ENCODE results near the gene PRTFDC1.
A peak's percentile ranks its signal among the peaks of the same experiment; 100 is the strongest.

Gene PRTFDC1

GRCh38 chr10:24951201-24952142 is 934 bp downstream of the PRTFDC1 start:
- no CpG with 5 or more reads among the region's 10 CpGs for WGBS (ENCODE audit: insufficient coverage, insufficient read length)
- Histone ChIP-seq H3K36me3 (ENCODE audit: control insufficient read depth, insufficient read depth, low read length) (no peaks in the 10 kb centered on the region), H3K4me1 (ENCODE audit: control insufficient read depth, insufficient read depth, low read length) (peaks cover 5% of the 10 kb centered on the region; the same call in 1 of the 2 replicates), H3K27me3 (ENCODE audit: control insufficient read depth, insufficient read depth, low read length) (no peaks in the 10 kb centered on the region), H3K27ac (ENCODE audit: low read length) (no peak overlapping the region), H3K9me3 (ENCODE audit: control insufficient read depth, insufficient read depth, low read length) (no peaks in the 10 kb centered on the region), H3K4me3 (ENCODE audit: low read length) (peak overlapping the region; percentile 41; the same call in 1 of the 2 replicates)
- peak; percentile 52 for DNase-seq (ENCODE audit: low read depth, low spot score)

DNA sequence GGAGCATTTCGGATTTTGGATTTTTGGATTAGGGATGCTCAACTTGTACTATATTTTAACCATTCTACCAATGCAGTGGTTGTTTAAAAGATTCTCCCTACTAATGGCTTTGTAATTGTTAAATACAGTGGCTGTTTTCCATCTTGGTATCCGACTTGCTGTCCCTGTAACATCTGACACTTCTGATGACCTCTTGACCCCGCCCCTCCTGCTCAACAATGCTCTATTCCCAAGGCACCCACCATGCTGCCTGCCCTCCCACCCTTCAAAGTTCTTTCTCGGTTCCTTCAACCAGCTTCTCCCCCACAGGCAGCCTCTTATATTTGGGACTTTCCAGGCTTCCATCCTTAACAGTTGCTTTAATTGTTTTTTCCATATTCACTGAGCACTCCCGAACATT is 2.0 kb downstream of the PRTFDC1 start:
- H3K4me1 ChIP-seq (ENCODE audit: control insufficient read depth, insufficient read depth, low read length): peaks cover 5% of the 10 kb centered on the region; the same call in 1 of the 2 replicates
- no peak overlapping the region for H3K27ac ChIP-seq (ENCODE audit: low read length)
- H3K4me3 ChIP-seq (ENCODE audit: low read length): no peak overlapping the region
- no peak for DNase-seq (ENCODE audit: low read depth, low spot score)
- WGBS (ENCODE audit: insufficient coverage, insufficient read length): no CpG with 5 or more reads among the region's 5 CpGs
- H3K9me3 ChIP-seq (ENCODE audit: control insufficient read depth, insufficient read depth, low read length): no peaks in the 10 kb centered on the region
- no peaks in the 10 kb centered on the region for H3K36me3 ChIP-seq (ENCODE audit: control insufficient read depth, insufficient read depth, low read length)
- no peaks in the 10 kb centered on the region for H3K27me3 ChIP-seq (ENCODE audit: control insufficient read depth, insufficient read depth, low read length)

DNA sequence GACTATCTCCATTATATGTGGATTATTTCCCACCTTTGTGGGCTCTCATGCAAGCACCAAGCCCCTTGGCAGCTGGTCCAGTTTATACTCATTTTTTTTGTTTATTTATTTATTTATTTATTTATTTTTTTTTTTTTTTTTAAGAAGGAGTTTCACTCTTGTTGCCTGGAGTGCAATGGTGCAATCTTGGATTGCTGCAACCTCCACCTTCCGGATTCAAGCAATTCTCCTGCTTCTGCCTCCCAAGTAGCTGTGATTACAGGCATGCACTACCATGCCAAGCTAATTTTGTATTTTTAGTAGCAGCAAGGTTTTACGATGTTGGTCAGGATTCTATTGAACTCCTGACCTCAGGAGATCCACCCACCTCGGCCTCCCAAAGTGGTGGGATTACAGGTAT is 2.8 kb downstream of the PRTFDC1 start:
- no peaks in the 10 kb centered on the region for H3K27me3 ChIP-seq (ENCODE audit: control insufficient read depth, insufficient read depth, low read length)

DNA sequence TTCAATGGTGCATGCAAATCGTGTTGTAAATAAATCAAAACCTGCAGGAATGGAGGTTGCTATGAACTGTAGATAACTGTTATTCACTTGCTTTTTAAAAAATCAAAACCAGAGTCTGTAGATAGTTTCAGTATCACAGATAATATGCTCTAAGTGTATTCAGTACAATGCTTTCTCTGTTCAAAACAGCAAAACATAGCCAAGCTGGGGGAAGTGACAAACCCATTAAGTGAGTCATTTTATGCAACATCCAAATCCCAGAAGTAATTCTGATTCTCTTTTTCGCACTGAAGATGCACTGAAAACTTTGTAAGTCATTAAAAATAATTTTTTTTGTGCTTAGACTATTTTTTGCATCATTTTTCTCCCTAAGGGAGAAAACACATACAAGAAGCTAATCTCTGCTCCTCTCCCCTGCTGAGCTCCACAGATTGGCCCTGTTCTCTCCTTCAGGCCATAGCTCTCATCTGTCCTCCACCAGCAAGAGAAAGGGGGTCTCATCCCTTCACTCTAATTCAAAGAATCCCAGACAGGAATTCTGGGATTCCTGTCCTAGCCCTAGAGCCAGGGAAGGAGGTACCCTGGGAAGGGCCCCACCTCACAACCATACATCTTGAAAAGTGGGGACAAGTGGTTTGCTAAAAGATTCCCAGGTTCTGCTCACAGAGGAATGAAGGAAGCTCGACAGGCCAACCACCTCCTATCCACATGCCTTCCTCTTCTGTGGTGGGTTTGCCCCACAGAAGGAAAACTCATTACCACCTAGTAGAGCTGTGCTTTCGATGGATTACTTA is 4.9 kb downstream of the PRTFDC1 start:
- Histone ChIP-seq H3K27me3 (ENCODE audit: control insufficient read depth, insufficient read depth, low read length) (no peaks in the 10 kb centered on the region), H3K9me3 (ENCODE audit: control insufficient read depth, insufficient read depth, low read length) (no peaks in the 10 kb centered on the region), H3K4me3 (ENCODE audit: low read length) (no peak overlapping the region), H3K27ac (ENCODE audit: low read length) (no peak overlapping the region), H3K4me1 (ENCODE audit: control insufficient read depth, insufficient read depth, low read length) (no peaks in the 10 kb centered on the region; the same call in 1 of the 2 replicates), H3K36me3 (ENCODE audit: control insufficient read depth, insufficient read depth, low read length) (no peaks in the 10 kb centered on the region)
- DNase-seq (ENCODE audit: low read depth, low spot score): no peak
- no CpG with 5 or more reads among the region's 4 CpGs for WGBS (ENCODE audit: insufficient coverage, insufficient read length)

More for the DNA sequence above, 2.8 kb downstream of the PRTFDC1 start:
- no peaks in the 10 kb centered on the region for H3K9me3 ChIP-seq (ENCODE audit: control insufficient read depth, insufficient read depth, low read length)
- no peak overlapping the region for H3K27ac ChIP-seq (ENCODE audit: low read length)
- H3K4me1 ChIP-seq (ENCODE audit: control insufficient read depth, insufficient read depth, low read length): peaks cover 5% of the 10 kb centered on the region; the same call in 1 of the 2 replicates
- no peak for DNase-seq (ENCODE audit: low read depth, low spot score)
- WGBS (ENCODE audit: insufficient coverage, insufficient read length): no CpG with 5 or more reads among the region's 3 CpGs
- H3K36me3 ChIP-seq (ENCODE audit: control insufficient read depth, insufficient read depth, low read length): no peaks in the 10 kb centered on the region
- H3K4me3 ChIP-seq (ENCODE audit: low read length): no peak overlapping the region

DNA sequence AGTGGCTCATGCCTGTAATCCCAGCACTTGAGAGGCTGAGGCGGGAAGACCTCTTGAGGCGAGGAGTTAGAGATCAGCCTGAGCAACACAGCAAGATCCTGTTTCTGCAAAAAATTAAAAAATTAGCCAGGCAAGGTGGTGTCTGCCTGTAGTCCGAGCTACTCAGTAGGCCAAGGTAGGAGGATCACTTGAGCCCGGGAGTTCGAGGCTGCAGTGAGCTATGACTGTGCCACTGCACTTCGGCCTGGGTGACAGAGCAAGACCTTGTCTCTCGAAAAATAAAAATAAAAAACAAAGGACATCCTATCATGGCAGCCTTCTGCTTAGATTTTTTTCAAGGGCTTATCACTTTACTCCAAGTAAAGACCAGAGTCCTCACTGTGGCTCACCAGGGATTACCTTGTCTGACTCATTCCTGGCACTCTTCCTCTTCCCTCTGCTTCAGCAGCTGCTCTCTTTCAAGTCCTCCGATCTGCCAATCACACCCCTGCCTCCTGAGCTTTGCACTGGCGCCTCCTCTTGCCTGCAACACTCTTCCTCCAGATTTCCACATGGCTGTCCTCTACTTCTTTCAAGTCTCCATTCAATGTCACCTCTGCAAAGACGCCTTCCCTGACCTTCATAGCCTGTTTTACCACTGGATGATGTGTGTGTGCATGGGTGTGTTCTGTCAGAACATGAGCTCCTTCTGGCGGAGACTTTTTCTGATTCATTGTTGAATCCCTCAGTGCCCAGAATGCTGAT is 7.7 kb downstream of the PRTFDC1 start:
- Histone ChIP-seq H3K4me1 (ENCODE audit: control insufficient read depth, insufficient read depth, low read length) (no peaks in the 10 kb centered on the region), H3K36me3 (ENCODE audit: control insufficient read depth, insufficient read depth, low read length) (no peaks in the 10 kb centered on the region), H3K27ac (ENCODE audit: low read length) (no peak overlapping the region), H3K4me3 (ENCODE audit: low read length) (no peak overlapping the region), H3K27me3 (ENCODE audit: control insufficient read depth, insufficient read depth, low read length) (no peaks in the 10 kb centered on the region), H3K9me3 (ENCODE audit: control insufficient read depth, insufficient read depth, low read length) (no peaks in the 10 kb centered on the region)
- no CpG with 5 or more reads among the region's 11 CpGs for WGBS (ENCODE audit: insufficient coverage, insufficient read length)
- DNase-seq (ENCODE audit: low read depth, low spot score): no peak

DNA sequence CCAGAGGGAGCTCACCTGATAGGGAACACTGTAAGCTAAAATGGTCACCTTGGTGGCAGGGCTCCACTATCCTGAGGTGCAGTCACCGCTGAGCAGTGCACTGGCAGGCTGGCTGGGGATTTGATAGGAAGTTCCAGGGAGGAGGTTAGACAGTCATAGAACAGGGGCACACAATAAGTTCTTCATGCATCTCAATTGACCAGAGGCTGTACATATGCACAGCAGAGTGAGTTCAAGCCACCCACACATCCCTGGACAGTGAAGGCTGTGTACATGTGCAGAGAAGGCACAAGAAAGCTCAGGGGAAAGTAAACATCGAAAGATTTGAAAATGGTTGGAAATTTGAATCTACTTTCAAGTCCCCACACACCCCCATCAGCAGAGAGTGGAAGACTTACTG is 13.9 kb downstream of the PRTFDC1 start:
- H3K27me3 ChIP-seq (ENCODE audit: control insufficient read depth, insufficient read depth, low read length): no peaks in the 10 kb centered on the region
- H3K4me3 ChIP-seq (ENCODE audit: low read length): no peak overlapping the region
- no peaks in the 10 kb centered on the region for H3K9me3 ChIP-seq (ENCODE audit: control insufficient read depth, insufficient read depth, low read length)
- WGBS (ENCODE audit: insufficient coverage, insufficient read length): no CpG with 5 or more reads among the region's 2 CpGs
- no peaks in the 10 kb centered on the region for H3K36me3 ChIP-seq (ENCODE audit: control insufficient read depth, insufficient read depth, low read length)
- H3K4me1 ChIP-seq (ENCODE audit: control insufficient read depth, insufficient read depth, low read length): no peaks in the 10 kb centered on the region
- DNase-seq (ENCODE audit: low read depth, low spot score): no peak
- H3K27ac ChIP-seq (ENCODE audit: low read length): no peak overlapping the region

DNA sequence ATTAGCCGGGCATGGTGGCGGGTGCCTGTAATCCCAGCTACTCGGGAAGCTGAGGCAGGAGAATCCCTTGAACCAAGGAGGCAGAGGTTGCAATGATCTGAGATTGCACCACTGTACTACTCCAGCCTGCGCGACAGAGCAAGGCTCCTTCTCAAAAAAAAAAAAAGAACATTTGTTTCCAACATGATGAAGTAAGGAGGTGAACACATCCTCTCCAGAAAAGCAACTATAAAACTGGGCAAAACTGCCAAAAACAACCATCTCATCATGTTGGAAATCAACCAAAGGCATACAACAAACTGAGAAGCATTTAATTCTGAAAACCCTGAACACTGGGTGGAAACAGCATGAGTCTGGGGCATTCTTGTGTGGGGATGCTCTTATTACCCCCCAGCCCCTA is 14.3 kb downstream of the PRTFDC1 start:
- H3K9me3 ChIP-seq (ENCODE audit: control insufficient read depth, insufficient read depth, low read length): no peaks in the 10 kb centered on the region
- H3K4me1 ChIP-seq (ENCODE audit: control insufficient read depth, insufficient read depth, low read length): no peaks in the 10 kb centered on the region
- no peaks in the 10 kb centered on the region for H3K27me3 ChIP-seq (ENCODE audit: control insufficient read depth, insufficient read depth, low read length)
- no peaks in the 10 kb centered on the region for H3K36me3 ChIP-seq (ENCODE audit: control insufficient read depth, insufficient read depth, low read length)
- H3K27ac ChIP-seq (ENCODE audit: low read length): no peak overlapping the region
- no peak overlapping the region for H3K4me3 ChIP-seq (ENCODE audit: low read length)
- no peak for DNase-seq (ENCODE audit: low read depth, low spot score)
- whole genome bisulfite sequencing (ENCODE audit: insufficient coverage, insufficient read length): no CpG with 5 or more reads among the region's 5 CpGs

GRCh38 chr10:24935504-24936292 is 16.7 kb downstream of the PRTFDC1 start:
- DNase-seq (ENCODE audit: low read depth, low spot score): no peak
- Histone ChIP-seq H3K36me3 (ENCODE audit: control insufficient read depth, insufficient read depth, low read length) (no peaks in the 10 kb centered on the region), H3K4me3 (ENCODE audit: low read length) (no peak overlapping the region), H3K27ac (ENCODE audit: low read length) (no peak overlapping the region), H3K27me3 (ENCODE audit: control insufficient read depth, insufficient read depth, low read length) (no peaks in the 10 kb centered on the region), H3K4me1 (ENCODE audit: control insufficient read depth, insufficient read depth, low read length) (no peaks in the 10 kb centered on the region), H3K9me3 (ENCODE audit: control insufficient read depth, insufficient read depth, low read length) (no peaks in the 10 kb centered on the region)
- WGBS (ENCODE audit: insufficient coverage, insufficient read length): no CpG with 5 or more reads among the region's 8 CpGs

GRCh38 chr10:24931236-24931635 is 21.2 kb downstream of the PRTFDC1 start:
- Histone ChIP-seq H3K4me3 (ENCODE audit: low read length) (no peak overlapping the region), H3K4me1 (ENCODE audit: control insufficient read depth, insufficient read depth, low read length) (no peaks in the 10 kb centered on the region), H3K27me3 (ENCODE audit: control insufficient read depth, insufficient read depth, low read length) (no peaks in the 10 kb centered on the region), H3K27ac (ENCODE audit: low read length) (no peak overlapping the region), H3K9me3 (ENCODE audit: control insufficient read depth, insufficient read depth, low read length) (no peaks in the 10 kb centered on the region), H3K36me3 (ENCODE audit: control insufficient read depth, insufficient read depth, low read length) (no peaks in the 10 kb centered on the region)
- no CpG with 5 or more reads among the region's 1 CpG for WGBS (ENCODE audit: insufficient coverage, insufficient read length)
- no peak for DNase-seq (ENCODE audit: low read depth, low spot score)
